Trophoblast cell (in vitro differentiated cells and primary cell): ENCODE data around the gene PCSK4.

Source experiments
- DNase-seq, 2 donors: peaks; one replicate each; pipeline ENCODE4 v3.0.0-alpha.2; 2016
- H2AFZ ChIP-seq: 2 replicates; pipeline ENCODE4 v1.6.1; 2013; ENCODE audit warnings: low read length, moderate library complexity, mild to moderate bottlenecking; ENCODE audit not compliant: insufficient read depth, poor library complexity
- H2AK5ac ChIP-seq: 2 replicates; pipeline ENCODE4 v1.6.1; 2013; ENCODE audit warnings: mild to moderate bottlenecking, low read length
- H2BK120ac ChIP-seq: 2 replicates; pipeline ENCODE4 v1.6.1; 2013; ENCODE audit warnings: low read length, mild to moderate bottlenecking, moderate library complexity; ENCODE audit not compliant: insufficient read depth, poor library complexity
- H2BK12ac ChIP-seq: 2 replicates; pipeline ENCODE4 v1.6.1; 2013; ENCODE audit warnings: mild to moderate bottlenecking, low read length, moderate library complexity
- H2BK5ac ChIP-seq: 2 replicates; pipeline ENCODE4 v1.6.1; 2013; ENCODE audit warnings: low read length, low read depth, moderate library complexity, mild to moderate bottlenecking; ENCODE audit not compliant: poor library complexity
- H3K14ac ChIP-seq: 2 replicates; pipeline ENCODE4 v1.6.1; 2013; ENCODE audit warnings: mild to moderate bottlenecking, low read length
- H3K18ac ChIP-seq: 2 replicates; pipeline ENCODE4 v1.6.1; 2013; ENCODE audit warnings: mild to moderate bottlenecking, low read length
- H3K23ac ChIP-seq: 2 replicates; pipeline ENCODE4 v1.6.1; 2013; ENCODE audit warnings: low read length
- H3K27ac ChIP-seq: 2 replicates; pipeline ENCODE4 v1.5.1; 2013; ENCODE audit warnings: low read depth, mild to moderate bottlenecking, inconsistent platforms, low read length, moderate library complexity
- H3K27me3 ChIP-seq: 2 replicates; pipeline ENCODE4 v1.6.1; 2013; ENCODE audit warnings: inconsistent platforms, mild to moderate bottlenecking, low read length, moderate library complexity; ENCODE audit not compliant: insufficient read depth
- H3K36me3 ChIP-seq, 2 experiments: 1 replicate in 1 of 2; 2 replicates in 1 of 2; pipeline ENCODE4 v1.6.1; 2013; ENCODE audit warnings: low read length in 2 of 2, mild to moderate bottlenecking in 2 of 2, moderate library complexity in 1 of 2; ENCODE audit not compliant: insufficient read depth in 2 of 2, control insufficient read depth in 1 of 2
- H3K4ac ChIP-seq: 2 replicates; pipeline ENCODE4 v1.6.1; 2013; ENCODE audit warnings: low read depth, mild to moderate bottlenecking, low read length, moderate library complexity
- H3K4me1 ChIP-seq, 2 experiments: 1 replicate in 1 of 2; 2 replicates in 1 of 2; pipeline ENCODE4 v1.6.1; 2013; ENCODE audit warnings: low read length in 2 of 2, mild to moderate bottlenecking in 2 of 2, moderate library complexity in 1 of 2; ENCODE audit not compliant: insufficient read depth in 2 of 2, control insufficient read depth in 1 of 2
- H3K4me2 ChIP-seq: 2 replicates; pipeline ENCODE4 v1.6.1; 2013; ENCODE audit warnings: inconsistent platforms, mild to moderate bottlenecking, low read length, moderate library complexity
- H3K4me3 ChIP-seq: 2 replicates; pipeline ENCODE4 v1.5.1; 2013; ENCODE audit warnings: mild to moderate bottlenecking, low read depth, low read length, inconsistent platforms
- H3K79me1 ChIP-seq: one replicate; pipeline ENCODE4 v1.6.1; 2013; ENCODE audit warnings: low read length
- H3K79me2 ChIP-seq: 2 replicates; pipeline ENCODE4 v1.6.1; 2013; ENCODE audit warnings: low read length, mild to moderate bottlenecking; ENCODE audit not compliant: control insufficient read depth, insufficient read depth, poor library complexity
- H3K9ac ChIP-seq: 2 replicates; pipeline ENCODE4 v1.6.1; 2013; ENCODE audit warnings: mild to moderate bottlenecking, low read length
- H3K9me3 ChIP-seq: 2 replicates; pipeline ENCODE4 v1.6.1; 2013; ENCODE audit warnings: low read depth, mild to moderate bottlenecking, control low read depth, inconsistent platforms, low read length; ENCODE audit not compliant: insufficient read depth
- H4K12ac ChIP-seq: 2 replicates; pipeline ENCODE4 v1.6.1; 2013; ENCODE audit warnings: low read depth, mild to moderate bottlenecking, low read length, moderate library complexity
- H4K8ac ChIP-seq: 2 replicates; pipeline ENCODE4 v1.6.1; 2013; ENCODE audit warnings: low read depth, mild to moderate bottlenecking, low read length, moderate library complexity
- H4K91ac ChIP-seq: one replicate; pipeline ENCODE4 v1.6.1; 2013; ENCODE audit warnings: low read depth, mild to moderate bottlenecking, low read length, moderate library complexity
- WGBS: extraction: QIAGEN DNeasy Blood & Tissue Kit; methylation state at CpG from one replicate; pipeline ENCODE4 v1.1.7; 2013; ENCODE audit warnings: missing lambda C conversion rate; ENCODE audit not compliant: insufficient read length, insufficient coverage; ENCODE audit errors: extremely low coverage; 5-methylcytosine and 5-hydroxymethylcytosine counted together

The PCSK4 gene

DNA sequence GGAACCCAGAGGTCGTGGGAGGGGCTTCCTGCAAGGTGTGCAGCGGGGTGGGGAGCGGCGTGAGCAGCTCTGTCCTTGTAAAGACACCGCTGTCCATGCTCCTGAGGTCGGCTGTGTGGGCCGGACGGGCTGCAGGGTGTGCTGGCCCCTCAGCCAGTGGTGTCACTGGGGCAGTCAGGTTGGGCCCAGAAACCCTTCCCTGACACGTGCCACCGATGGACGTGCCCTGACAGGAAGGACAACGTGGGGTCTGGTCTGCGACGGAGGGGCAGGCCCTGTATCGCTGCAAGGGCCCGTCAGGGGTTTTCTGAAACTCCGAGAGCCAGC lies 56.1 kb downstream of the PCSK4 start:
- Histone ChIP-seq H3K79me1 (peaks cover 6% of the 10 kb centered on the region), H3K14ac (no peak overlapping the region), H3K36me3 (peaks cover 56 to 58% of the 10 kb centered on the region in 2 experiments), H3K4ac (no peak overlapping the region), H4K8ac (no peak overlapping the region), H3K4me3 (no peak overlapping the region), H3K9ac (no peak overlapping the region), H4K91ac (no peak overlapping the region), H2BK12ac (no peak overlapping the region), H2AFZ (no peak overlapping the region), H3K27me3 (no peaks in the 10 kb centered on the region), H2BK120ac (no peak overlapping the region), H3K4me2 (no peak overlapping the region), H3K4me1 (no peaks in the 10 kb centered on the region), H3K23ac (no peak overlapping the region), H2AK5ac (no peak overlapping the region), H3K79me2 (peaks cover 8% of the 10 kb centered on the region), H3K9me3 (no peaks in the 10 kb centered on the region), H2BK5ac (no peak overlapping the region), H4K12ac (no peak overlapping the region), H3K18ac (no peak overlapping the region), H3K27ac (no peak overlapping the region)
- no peak for DNase-seq
- no CpG with 5 or more reads among the region's 17 CpGs for whole genome bisulfite sequencing

DNA sequence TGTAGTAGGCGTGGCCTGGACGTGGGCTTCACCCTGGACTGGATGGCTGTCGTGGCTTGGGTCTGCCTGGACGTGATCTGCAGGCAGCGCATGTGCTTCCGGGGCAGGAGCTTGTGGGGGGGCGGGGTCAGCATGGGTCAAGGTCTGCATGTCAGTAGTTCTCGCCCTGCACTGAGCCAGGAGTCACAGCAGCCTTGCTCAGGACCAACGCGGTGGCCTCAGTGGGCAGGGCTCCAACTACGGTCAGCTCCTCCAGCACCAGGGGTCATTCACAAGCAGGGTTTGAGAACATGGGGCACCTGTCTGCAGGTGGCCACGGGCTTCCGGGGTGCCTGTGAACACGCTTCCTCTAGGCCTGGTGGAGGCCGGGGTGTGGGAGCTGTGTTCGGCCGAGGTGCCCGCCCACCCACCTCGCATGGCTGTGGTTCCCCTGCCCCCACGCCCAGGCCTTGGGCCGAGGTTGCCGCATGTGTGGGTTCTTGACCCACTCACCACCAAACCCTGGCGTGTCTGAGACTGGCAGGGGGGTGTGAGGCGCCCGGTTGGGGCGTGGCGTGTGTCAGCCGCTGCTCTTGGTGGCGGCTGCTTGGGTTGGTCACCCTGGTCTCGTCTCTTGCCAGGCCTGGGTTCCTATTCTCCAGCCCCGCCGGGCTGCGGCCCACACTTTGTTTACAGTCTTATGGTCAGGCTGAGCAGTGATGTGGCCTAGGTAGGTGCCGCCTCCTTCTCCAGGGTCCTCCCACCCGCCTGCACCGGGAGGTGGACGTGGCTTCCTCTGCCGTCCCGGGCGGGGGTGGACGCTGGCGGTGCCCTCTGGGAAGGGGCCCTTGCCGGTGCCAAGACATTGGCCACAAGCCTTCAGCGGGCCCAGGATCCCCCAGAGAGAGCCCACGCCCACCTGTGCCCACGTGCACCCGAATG lies 56.8 kb downstream of the PCSK4 start:
- no peak overlapping the region for H2BK12ac ChIP-seq
- H2AK5ac ChIP-seq, result no peak overlapping the region
- H3K4me2 ChIP-seq, result no peak overlapping the region
- no peak overlapping the region for H2BK120ac ChIP-seq
- no peaks in the 10 kb centered on the region for H3K4me1 ChIP-seq
- no peak for DNase-seq
- no peak overlapping the region for H3K4me3 ChIP-seq
- no peak overlapping the region for H3K23ac ChIP-seq
- no peaks in the 10 kb centered on the region for H3K27me3 ChIP-seq
- peaks cover 3% of the 10 kb centered on the region for H3K79me1 ChIP-seq
- no peak overlapping the region for H2AFZ ChIP-seq
- no peak overlapping the region for H3K27ac ChIP-seq
- no peak overlapping the region for H4K8ac ChIP-seq
- no CpG with 5 or more reads among the region's 47 CpGs for WGBS
- no peak overlapping the region for H4K12ac ChIP-seq
- H3K18ac ChIP-seq, result no peak overlapping the region
- H3K14ac ChIP-seq, result no peak overlapping the region
- H2BK5ac ChIP-seq, result no peak overlapping the region
- H3K9me3 ChIP-seq, result no peaks in the 10 kb centered on the region
- no peak overlapping the region for H3K4ac ChIP-seq
- peaks cover 61 to 64% of the 10 kb centered on the region in 2 experiments for H3K36me3 ChIP-seq
- no peak overlapping the region for H3K9ac ChIP-seq
- H3K79me2 ChIP-seq, result peaks cover 2% of the 10 kb centered on the region
- no peak overlapping the region for H4K91ac ChIP-seq

DNA sequence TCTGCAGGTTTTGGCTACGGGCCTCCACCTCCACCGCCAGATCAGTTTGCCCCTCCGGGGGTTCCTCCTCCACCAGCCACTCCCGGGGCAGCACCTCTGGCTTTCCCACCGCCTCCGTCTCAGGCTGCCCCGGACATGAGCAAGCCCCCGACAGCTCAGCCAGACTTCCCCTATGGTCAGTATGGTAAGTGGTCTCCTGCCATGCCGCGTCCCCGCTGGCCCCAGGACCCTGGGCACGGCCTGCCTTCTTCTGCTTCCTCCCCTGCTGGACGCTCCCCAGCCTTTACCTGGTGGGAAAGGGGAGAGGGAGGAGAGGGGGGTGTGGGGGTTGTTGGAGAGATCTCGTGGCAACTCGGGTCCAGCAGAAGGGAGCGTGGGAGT lies 57.7 kb downstream of the PCSK4 start:
- Histone ChIP-seq H3K4ac (no peak overlapping the region), H2AFZ (no peak overlapping the region), H3K4me3 (peak overlapping the region; percentile 16), H2BK5ac (no peak overlapping the region), H3K23ac (no peak overlapping the region), H3K79me1 (no peaks in the 10 kb centered on the region), H2AK5ac (no peak overlapping the region), H3K4me1 (no peaks in the 10 kb centered on the region), H3K27me3 (no peaks in the 10 kb centered on the region), H3K27ac (no peak overlapping the region), H3K36me3 (peaks cover 68 to 69% of the 10 kb centered on the region in 2 experiments), H3K79me2 (no peaks in the 10 kb centered on the region), H3K18ac (no peak overlapping the region), H3K9me3 (no peaks in the 10 kb centered on the region), H3K9ac (no peak overlapping the region), H4K12ac (no peak overlapping the region), H4K8ac (no peak overlapping the region), H3K14ac (no peak overlapping the region), H3K4me2 (no peak overlapping the region), H2BK120ac (no peak overlapping the region), H2BK12ac (no peak overlapping the region), H4K91ac (no peak overlapping the region)
- DNase-seq, result no peak
- WGBS, result no CpG with 5 or more reads among the region's 16 CpGs

- no peaks in the 10 kb centered on the region for H3K4me1 ChIP-seq
Measured at GRCh38 chr19:1431759-1432506, 58.2 kb downstream of the PCSK4 start.

More at GRCh38 chr19:1431759-1432506, 58.2 kb downstream of the PCSK4 start:
- H3K14ac ChIP-seq, result no peak overlapping the region
- H4K8ac ChIP-seq, result no peak overlapping the region
- no peak overlapping the region for H4K91ac ChIP-seq
- no peaks in the 10 kb centered on the region for H3K79me1 ChIP-seq
- H3K9ac ChIP-seq, result no peak overlapping the region
- peaks cover 74 to 75% of the 10 kb centered on the region in 2 experiments for H3K36me3 ChIP-seq
- no peak for DNase-seq
- no peak overlapping the region for H2AFZ ChIP-seq
- H2BK12ac ChIP-seq, result no peak overlapping the region
- H3K79me2 ChIP-seq, result no peaks in the 10 kb centered on the region
- H3K4me2 ChIP-seq, result no peak overlapping the region
- H4K12ac ChIP-seq, result no peak overlapping the region
- H3K18ac ChIP-seq, result no peak overlapping the region
- H2AK5ac ChIP-seq, result no peak overlapping the region
- no peaks in the 10 kb centered on the region for H3K9me3 ChIP-seq
- no peak overlapping the region for H3K4me3 ChIP-seq
- no CpG with 5 or more reads among the region's 24 CpGs for WGBS
- no peak overlapping the region for H3K27ac ChIP-seq
- no peaks in the 10 kb centered on the region for H3K27me3 ChIP-seq
- no peak overlapping the region for H2BK120ac ChIP-seq
- H2BK5ac ChIP-seq, result no peak overlapping the region
- H3K4ac ChIP-seq, result no peak overlapping the region
- no peak overlapping the region for H3K23ac ChIP-seq
